Ishikawa (cell line): ENCODE data around the gene CNTN1.

ENCODE experiments used
- CEBPB ChIP-seq: IDR thresholded peaks from 2 replicates; pipeline ENCODE4 v1.6.1; 2012
- CREB1 ChIP-seq: IDR thresholded peaks from 2 replicates; pipeline ENCODE4 v1.6.1; 2012; ENCODE audit warnings: low read depth
- EGR1 ChIP-seq: IDR thresholded peaks from 2 replicates; pipeline ENCODE4 v1.6.1; 2012
- EP300 ChIP-seq: IDR thresholded peaks from 2 replicates; pipeline ENCODE4 v1.6.1; 2012; ENCODE audit warnings: borderline replicate concordance
- FOXM1 ChIP-seq: IDR thresholded peaks from 2 replicates; pipeline ENCODE4 v1.6.1; 2012; ENCODE audit warnings: low read depth, borderline replicate concordance
- MAX ChIP-seq: IDR thresholded peaks from 2 replicates; pipeline ENCODE4 v1.6.1; 2012
- NFIC ChIP-seq: IDR thresholded peaks from 2 replicates; pipeline ENCODE4 v1.6.1; 2012
- RAD21 ChIP-seq: IDR thresholded peaks from 2 replicates; pipeline ENCODE4 v1.6.1; 2012; ENCODE audit warnings: low read depth
- TAF1 ChIP-seq: IDR thresholded peaks from 2 replicates; pipeline ENCODE4 v1.6.1; 2012; ENCODE audit warnings: low read depth, mild to moderate bottlenecking
- TCF12 ChIP-seq: IDR thresholded peaks from 2 replicates; pipeline ENCODE4 v1.6.1; 2012; ENCODE audit warnings: low read depth
- TEAD4 ChIP-seq: IDR thresholded peaks from 2 replicates; pipeline ENCODE4 v1.6.1; 2012
- USF1 ChIP-seq: IDR thresholded peaks from 2 replicates; pipeline ENCODE4 v1.6.1; 2012
- YY1 ChIP-seq: IDR thresholded peaks from 2 replicates; pipeline ENCODE4 v1.6.1; 2012; ENCODE audit warnings: low read depth
- ZBTB7A ChIP-seq: IDR thresholded peaks from 2 replicates; pipeline ENCODE4 v1.6.1; 2012; ENCODE audit warnings: low read depth
- TF ChIP-seq, protein P1 (sequence below): IDR thresholded peaks from 2 replicates; pipeline ENCODE4 v1.6.1; 2012; ENCODE audit warnings: low read depth, mild to moderate bottlenecking

The CNTN1 gene

GRCh38 chr12:40784102-40784501 lies 91.9 kb downstream of the CNTN1 start:
- TF ChIP-seq TAF1 (no peak), TEAD4 (no peak), USF1 (no peak), RAD21 (no peak), MAX (no peak), EGR1 (no peak), YY1 (no peak), CEBPB (no peak)

GRCh38 chr12:40788276-40788675 lies 96.0 kb downstream of the CNTN1 start:
- TF ChIP-seq, protein P1, sequence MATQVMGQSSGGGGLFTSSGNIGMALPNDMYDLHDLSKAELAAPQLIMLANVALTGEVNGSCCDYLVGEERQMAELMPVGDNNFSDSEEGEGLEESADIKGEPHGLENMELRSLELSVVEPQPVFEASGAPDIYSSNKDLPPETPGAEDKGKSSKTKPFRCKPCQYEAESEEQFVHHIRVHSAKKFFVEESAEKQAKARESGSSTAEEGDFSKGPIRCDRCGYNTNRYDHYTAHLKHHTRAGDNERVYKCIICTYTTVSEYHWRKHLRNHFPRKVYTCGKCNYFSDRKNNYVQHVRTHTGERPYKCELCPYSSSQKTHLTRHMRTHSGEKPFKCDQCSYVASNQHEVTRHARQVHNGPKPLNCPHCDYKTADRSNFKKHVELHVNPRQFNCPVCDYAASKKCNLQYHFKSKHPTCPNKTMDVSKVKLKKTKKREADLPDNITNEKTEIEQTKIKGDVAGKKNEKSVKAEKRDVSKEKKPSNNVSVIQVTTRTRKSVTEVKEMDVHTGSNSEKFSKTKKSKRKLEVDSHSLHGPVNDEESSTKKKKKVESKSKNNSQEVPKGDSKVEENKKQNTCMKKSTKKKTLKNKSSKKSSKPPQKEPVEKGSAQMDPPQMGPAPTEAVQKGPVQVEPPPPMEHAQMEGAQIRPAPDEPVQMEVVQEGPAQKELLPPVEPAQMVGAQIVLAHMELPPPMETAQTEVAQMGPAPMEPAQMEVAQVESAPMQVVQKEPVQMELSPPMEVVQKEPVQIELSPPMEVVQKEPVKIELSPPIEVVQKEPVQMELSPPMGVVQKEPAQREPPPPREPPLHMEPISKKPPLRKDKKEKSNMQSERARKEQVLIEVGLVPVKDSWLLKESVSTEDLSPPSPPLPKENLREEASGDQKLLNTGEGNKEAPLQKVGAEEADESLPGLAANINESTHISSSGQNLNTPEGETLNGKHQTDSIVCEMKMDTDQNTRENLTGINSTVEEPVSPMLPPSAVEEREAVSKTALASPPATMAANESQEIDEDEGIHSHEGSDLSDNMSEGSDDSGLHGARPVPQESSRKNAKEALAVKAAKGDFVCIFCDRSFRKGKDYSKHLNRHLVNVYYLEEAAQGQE, result no peak
- TF ChIP-seq TEAD4, result no peak
- TF ChIP-seq USF1, result no peak
- no peak for TF ChIP-seq NFIC
- TF ChIP-seq CEBPB, result no peak
- TF ChIP-seq EP300, result no peak
- TF ChIP-seq CREB1, result no peak
- TF ChIP-seq YY1, result no peak
- no peak for TF ChIP-seq FOXM1
- no peak for TF ChIP-seq TCF12
- no peak for TF ChIP-seq EGR1
- no peak for TF ChIP-seq MAX
- no peak for TF ChIP-seq ZBTB7A

- no peak for TF ChIP-seq NFIC
- TF ChIP-seq TEAD4, result no peak
- no peak for TF ChIP-seq ZBTB7A
- TF ChIP-seq FOXM1, result no peak
- TF ChIP-seq TAF1, result no peak
- TF ChIP-seq EGR1, result no peak
- TF ChIP-seq EP300, result no peak
- TF ChIP-seq USF1, result no peak
- no peak for TF ChIP-seq TCF12
- no peak for TF ChIP-seq CEBPB
- TF ChIP-seq CREB1, result no peak
- TF ChIP-seq RAD21, result no peak
- no peak for TF ChIP-seq MAX
- TF ChIP-seq, protein P1, result no peak
- no peak for TF ChIP-seq YY1
Measured at GRCh38 chr12:40792792-40793386, 100.7 kb downstream of the CNTN1 start.

DNA sequence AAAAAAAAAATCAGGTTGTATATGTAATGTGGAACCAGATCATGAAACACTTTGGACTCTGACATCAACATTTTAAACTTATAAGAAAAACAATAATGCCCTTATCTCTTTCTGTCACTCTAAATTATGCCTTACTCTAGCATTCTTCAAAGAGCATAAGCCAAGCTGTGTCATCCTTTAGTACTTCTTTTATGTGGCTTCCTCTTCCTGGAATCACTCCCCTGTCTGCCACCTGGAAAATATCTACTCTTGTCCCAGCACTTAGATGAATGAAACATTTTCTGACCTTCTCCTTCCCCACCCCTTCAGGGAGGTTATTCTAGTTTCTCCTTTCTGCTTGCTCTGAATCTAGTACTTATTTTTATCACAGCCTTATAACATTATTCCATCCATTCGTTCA lies 101.2 kb downstream of the CNTN1 start:
- TF ChIP-seq EGR1 (no peak), MAX (no peak), EP300 (no peak), CEBPB (no peak), TEAD4 (no peak), CREB1 (no peak), YY1 (no peak), ZBTB7A (no peak), USF1 (no peak), RAD21 (no peak), FOXM1 (no peak)

DNA sequence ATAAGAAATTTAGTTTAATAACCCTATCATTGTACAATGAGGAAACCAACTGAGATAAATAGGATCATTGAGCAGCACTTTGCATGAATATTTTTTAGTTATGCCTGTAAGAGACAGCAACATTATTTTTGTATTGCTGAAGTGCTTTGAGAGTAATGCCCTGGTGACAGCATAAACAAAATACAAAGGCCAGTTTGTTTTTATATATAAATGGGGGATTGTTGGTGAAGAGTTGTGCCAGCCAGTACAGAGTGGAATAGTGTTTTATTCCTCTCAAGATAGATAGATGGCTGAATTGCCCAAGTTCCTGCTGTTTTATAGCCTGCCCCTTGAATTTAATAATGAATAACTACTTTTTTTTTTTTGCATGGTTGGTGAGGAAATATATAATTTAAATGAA lies 101.8 kb downstream of the CNTN1 start:
- TF ChIP-seq, protein P1, result no peak
- TF ChIP-seq FOXM1 (no peak), EGR1 (no peak), USF1 (no peak), YY1 (no peak), TCF12 (no peak), MAX (no peak), CREB1 (no peak), RAD21 (no peak), EP300 (no peak), CEBPB (no peak), ZBTB7A (no peak), TEAD4 (no peak), NFIC (no peak), TAF1 (no peak)
